Osteoblast (primary cell): Measurements from ENCODE around the gene SLIT2. TPM values are rescaled to one million over a fixed set of nuclear protein-coding genes. Genes with fewer than 3 reads are reported as not detected.

ENCODE experiments used
- DNase-seq: peaks from one replicate; pipeline ENCODE4 v3.0.0; 2011; ENCODE audit warnings: low spot score, mixed read lengths; ENCODE audit not compliant: insufficient read length; ENCODE audit errors: missing footprints
- H2AFZ ChIP-seq: 2 replicates; pipeline ENCODE4 v1.6.0; 2011; ENCODE audit warnings: mild to moderate bottlenecking, low read length
- H3K27ac ChIP-seq: 2 replicates; pipeline ENCODE4 v1.5.1; 2011; ENCODE audit warnings: mild to moderate bottlenecking, low read depth, low read length, moderate library complexity
- H3K27me3 ChIP-seq: 2 replicates; pipeline ENCODE4 v1.6.0; 2012; ENCODE audit warnings: mild to moderate bottlenecking, control low read depth, inconsistent platforms, low read length, moderate library complexity; ENCODE audit not compliant: insufficient read depth
- H3K36me3 ChIP-seq: 2 replicates; pipeline ENCODE4 v1.5.1; 2011; ENCODE audit warnings: mild to moderate bottlenecking, low read length, control low read depth, moderate library complexity; ENCODE audit not compliant: insufficient read depth
- H3K4me1 ChIP-seq: 2 replicates; pipeline ENCODE4 v1.5.1; 2011; ENCODE audit warnings: mild to moderate bottlenecking, low read length, control low read depth, moderate library complexity; ENCODE audit not compliant: insufficient read depth
- H3K4me2 ChIP-seq: 2 replicates; pipeline ENCODE4 v1.6.0; 2011; ENCODE audit warnings: mild to moderate bottlenecking, low read length; ENCODE audit not compliant: insufficient read depth
- H3K4me3 ChIP-seq: fragments of 200-600 bp; sonication (generic); 3 replicates; pipeline ENCODE4 v1.5.1; 2012; ENCODE audit warnings: mild to moderate bottlenecking, low read length, inconsistent platforms; ENCODE audit not compliant: insufficient read depth
- H3K79me2 ChIP-seq: 2 replicates; pipeline ENCODE4 v1.6.0; 2012; ENCODE audit warnings: mild to moderate bottlenecking, low read length, control low read depth, inconsistent platforms; ENCODE audit not compliant: insufficient read depth
- H3K9me3 ChIP-seq: 2 replicates; pipeline ENCODE4 v1.5.1; 2011; ENCODE audit warnings: low read depth, low read length, control low read depth
- H4K20me1 ChIP-seq: 2 replicates; pipeline ENCODE4 v1.6.0; 2012; ENCODE audit warnings: mild to moderate bottlenecking, low read length, control low read depth; ENCODE audit not compliant: insufficient read depth
- total RNA-seq: library from RNA; depleted of rRNA; stranded (reverse); fragments of >200 nt; gene quantifications from 2 replicates; pipeline ENCODE4 v1.2.3, GENCODE V29; 2012
- TF ChIP-seq, protein P1 (sequence below): IDR thresholded peaks from 2 replicates; pipeline ENCODE4 v1.5.1; 2011; ENCODE audit warnings: mild to moderate bottlenecking, low read depth, low read length, moderate library complexity; ENCODE audit errors: extremely low read depth

Gene SLIT2
- total RNA-seq, 1 donor, result 35.8 TPM

DNA sequence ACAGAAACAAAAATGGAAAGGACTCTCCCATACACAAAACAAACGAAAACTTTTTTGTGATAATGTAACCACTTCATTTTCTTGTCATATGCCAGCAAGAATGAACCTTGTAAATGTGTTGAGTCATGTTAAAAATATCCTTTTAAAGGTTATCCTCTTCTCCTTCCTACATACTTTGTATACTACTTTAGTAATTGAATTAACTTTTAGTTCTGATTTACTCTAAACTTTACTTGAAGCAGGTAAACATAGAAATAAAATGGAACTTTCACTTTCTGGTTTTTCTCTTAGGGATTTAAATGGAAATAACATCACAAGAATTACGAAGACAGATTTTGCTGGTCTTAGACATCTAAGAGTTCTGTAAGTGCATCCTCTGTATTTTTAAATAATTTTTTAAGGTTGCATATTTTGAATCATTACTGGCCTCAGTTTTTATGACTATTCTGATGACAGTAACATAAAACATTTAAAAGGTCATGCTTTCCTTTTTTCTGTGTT, 4.7 kb downstream of the SLIT2 start:
- H2AFZ ChIP-seq, result no peak overlapping the region
- peak; percentile 82 for DNase-seq
- H3K4me3 ChIP-seq, result peak overlapping the region; percentile 91
- TF ChIP-seq, protein P1, sequence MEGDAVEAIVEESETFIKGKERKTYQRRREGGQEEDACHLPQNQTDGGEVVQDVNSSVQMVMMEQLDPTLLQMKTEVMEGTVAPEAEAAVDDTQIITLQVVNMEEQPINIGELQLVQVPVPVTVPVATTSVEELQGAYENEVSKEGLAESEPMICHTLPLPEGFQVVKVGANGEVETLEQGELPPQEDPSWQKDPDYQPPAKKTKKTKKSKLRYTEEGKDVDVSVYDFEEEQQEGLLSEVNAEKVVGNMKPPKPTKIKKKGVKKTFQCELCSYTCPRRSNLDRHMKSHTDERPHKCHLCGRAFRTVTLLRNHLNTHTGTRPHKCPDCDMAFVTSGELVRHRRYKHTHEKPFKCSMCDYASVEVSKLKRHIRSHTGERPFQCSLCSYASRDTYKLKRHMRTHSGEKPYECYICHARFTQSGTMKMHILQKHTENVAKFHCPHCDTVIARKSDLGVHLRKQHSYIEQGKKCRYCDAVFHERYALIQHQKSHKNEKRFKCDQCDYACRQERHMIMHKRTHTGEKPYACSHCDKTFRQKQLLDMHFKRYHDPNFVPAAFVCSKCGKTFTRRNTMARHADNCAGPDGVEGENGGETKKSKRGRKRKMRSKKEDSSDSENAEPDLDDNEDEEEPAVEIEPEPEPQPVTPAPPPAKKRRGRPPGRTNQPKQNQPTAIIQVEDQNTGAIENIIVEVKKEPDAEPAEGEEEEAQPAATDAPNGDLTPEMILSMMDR, result no peak
- peaks cover 29% of the 10 kb centered on the region for H3K4me1 ChIP-seq
- peak overlapping the region; percentile 81 for H3K27ac ChIP-seq
- H3K4me2 ChIP-seq, result peak overlapping the region; percentile 92
- peaks cover 11% of the 10 kb centered on the region for H4K20me1 ChIP-seq
- no peaks in the 10 kb centered on the region for H3K9me3 ChIP-seq
- H3K36me3 ChIP-seq, result no peaks in the 10 kb centered on the region
- H3K79me2 ChIP-seq, result peaks cover 65% of the 10 kb centered on the region
- no peaks in the 10 kb centered on the region for H3K27me3 ChIP-seq

DNA sequence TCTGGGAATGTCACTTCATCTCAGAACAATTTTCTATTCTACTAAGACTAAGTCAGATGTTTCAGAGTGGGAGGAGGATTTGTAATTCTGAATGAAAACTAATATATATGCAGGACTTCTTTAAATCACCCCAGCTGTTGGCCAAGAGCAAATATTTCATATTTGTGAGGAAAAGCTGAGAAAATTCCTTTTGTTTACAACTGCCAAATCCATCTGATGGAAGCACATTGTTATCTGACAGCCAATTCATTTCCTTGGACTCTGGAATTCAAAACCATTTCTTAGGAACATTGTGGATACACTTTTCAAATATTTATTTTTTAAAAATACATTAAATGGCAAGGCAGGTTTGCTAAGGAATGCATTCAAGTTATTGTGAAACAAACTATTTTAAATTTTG, 8.0 kb downstream of the SLIT2 start:
- Histone ChIP-seq H3K9me3 (no peaks in the 10 kb centered on the region), H2AFZ (no peak overlapping the region), H4K20me1 (no peaks in the 10 kb centered on the region), H3K36me3 (peaks cover 14% of the 10 kb centered on the region), H3K4me3 (no peak overlapping the region), H3K4me2 (no peak overlapping the region), H3K4me1 (peaks cover 29% of the 10 kb centered on the region), H3K27me3 (no peaks in the 10 kb centered on the region), H3K79me2 (peaks cover 46% of the 10 kb centered on the region), H3K27ac (no peak overlapping the region)
- DNase-seq, result no peak
- TF ChIP-seq, protein P1, result no peak

DNA sequence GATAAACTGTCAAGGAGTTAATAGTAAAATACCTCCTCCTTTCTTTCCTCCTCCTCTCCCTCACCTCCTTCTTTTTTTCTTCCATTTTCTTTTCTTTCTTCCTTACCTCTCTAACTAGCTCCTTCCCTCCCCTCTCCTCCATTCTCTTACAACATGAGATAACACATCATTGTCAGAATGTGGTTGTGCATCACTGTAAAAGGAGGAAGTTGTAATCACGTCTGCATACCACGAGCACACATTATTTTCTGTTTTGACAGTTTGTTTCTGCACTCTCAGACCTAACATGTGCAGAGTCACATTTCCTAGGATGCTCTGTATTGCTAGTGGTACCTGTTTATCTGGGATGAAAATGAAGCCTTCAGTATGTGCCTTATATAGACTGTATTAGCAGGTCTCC, 9.1 kb downstream of the SLIT2 start:
- Histone ChIP-seq H3K4me2 (no peak overlapping the region), H4K20me1 (no peaks in the 10 kb centered on the region), H3K4me1 (peaks cover 23% of the 10 kb centered on the region), H3K4me3 (no peak overlapping the region), H3K36me3 (peaks cover 14% of the 10 kb centered on the region), H3K27me3 (no peaks in the 10 kb centered on the region), H3K79me2 (peaks cover 36% of the 10 kb centered on the region), H3K9me3 (no peaks in the 10 kb centered on the region), H2AFZ (peak overlapping the region; percentile 48), H3K27ac (no peak overlapping the region)
- TF ChIP-seq, protein P1, result no peak
- no peak for DNase-seq

DNA sequence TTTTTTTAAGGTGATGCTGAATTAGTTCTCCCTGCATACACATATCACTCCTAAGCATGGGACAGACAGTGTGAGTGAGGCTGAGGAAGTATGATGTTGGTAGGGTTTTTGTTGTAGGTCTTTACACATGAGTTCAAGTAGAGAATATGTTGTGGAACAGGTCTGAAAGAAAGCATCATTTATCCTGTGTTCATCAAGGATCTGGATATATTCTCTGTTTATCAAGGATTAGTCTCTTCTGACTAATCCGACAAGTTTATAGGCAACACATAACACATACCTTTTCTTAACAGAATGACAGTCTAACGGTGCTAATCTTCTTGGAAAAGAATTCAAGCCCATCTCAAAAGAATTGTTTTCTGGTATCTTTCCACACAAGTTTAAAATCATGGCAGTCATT, 10.5 kb downstream of the SLIT2 start:
- TF ChIP-seq, protein P1, result no peak
- H3K27ac ChIP-seq, result no peak overlapping the region
- no peak overlapping the region for H2AFZ ChIP-seq
- H3K9me3 ChIP-seq, result no peaks in the 10 kb centered on the region
- H3K4me3 ChIP-seq, result no peak overlapping the region
- peaks cover 22% of the 10 kb centered on the region for H3K4me1 ChIP-seq
- peaks cover 33% of the 10 kb centered on the region for H3K79me2 ChIP-seq
- no peaks in the 10 kb centered on the region for H3K27me3 ChIP-seq
- peaks cover 14% of the 10 kb centered on the region for H3K36me3 ChIP-seq
- no peak for DNase-seq
- peaks cover 2% of the 10 kb centered on the region for H4K20me1 ChIP-seq
- H3K4me2 ChIP-seq, result no peak overlapping the region
